ENCODE results near the gene RFT1.

GRCh38 chr3:53146319-53146891 is 16.2 kb upstream of the RFT1 start:
- no peak for TF ChIP-seq GATA2 (IDR thresholded peaks at IDR 0.05; ENCODE audit: low read depth, low read length)
- TF ChIP-seq GATA3 (IDR thresholded peaks at IDR 0.05; ENCODE audit: low read depth, low read length), result no peak

Data from SH-SY5Y (cell line).